ENCODE data around the gene ACP2. TPM values are rescaled to one million over a fixed set of nuclear protein-coding genes. Genes with fewer than 3 reads are reported as not detected.
"Not testable (repeated sequence)": the region's sequence is repeated elsewhere in the genome, so short reads cannot be mapped to it uniquely, and the experiment has no call there.

Gene ACP2
- total RNA-seq, 1 donor from 2014 or later: 28.1 TPM

- DNase-seq: not testable (repeated sequence)
Observed at GRCh38 chr11:47198161-47198560, 50.5 kb downstream of the ACP2 start.

- DNase-seq: no peak
Observed at GRCh38 chr11:47192111-47192510, 56.5 kb downstream of the ACP2 start.

- not testable (repeated sequence) for DNase-seq
Observed at GRCh38 chr11:47191137-47191536, 57.5 kb downstream of the ACP2 start.

Other genes with a start within 250 kb of the ACP2 start
- gene ARFGAP2, start 71.9 kb downstream of the ACP2 start, total RNA-seq: 110 TPM
- 3.9 TPM for gene PACSIN3, start 62.4 kb downstream of the ACP2 start, total RNA-seq
- gene DDB2, start 33.8 kb downstream of the ACP2 start, total RNA-seq: 5.5 TPM
- gene NR1H3, start 9.2 kb upstream of the ACP2 start, total RNA-seq: 8.1 TPM
- gene MADD, start 21.3 kb upstream of the ACP2 start, total RNA-seq: 58.0 TPM
- not detected for gene MYBPC3, start 103.9 kb upstream of the ACP2 start, total RNA-seq
- 0.78 TPM for gene SPI1, start 129.7 kb upstream of the ACP2 start, total RNA-seq
- gene SLC39A13, start 159.8 kb upstream of the ACP2 start, total RNA-seq: 8.9 TPM
- 69.1 TPM for gene PSMC3, start 177.6 kb upstream of the ACP2 start, total RNA-seq
- gene RAPSN, start 200.3 kb upstream of the ACP2 start, total RNA-seq: not detected

Data from occipital lobe (tissue), 2 donors.